ENCODE measurements around the gene CTTN. TPM values are rescaled to one million over a fixed set of nuclear protein-coding genes. Genes with fewer than 3 reads are reported as not detected.

Gene CTTN
- total and polyA plus RNA-seq, 2 of the 8 experiments (the other 6 are each of a cell fraction or from before 2014, with no cell fraction given), result 84.6 to 216 TPM

DNA sequence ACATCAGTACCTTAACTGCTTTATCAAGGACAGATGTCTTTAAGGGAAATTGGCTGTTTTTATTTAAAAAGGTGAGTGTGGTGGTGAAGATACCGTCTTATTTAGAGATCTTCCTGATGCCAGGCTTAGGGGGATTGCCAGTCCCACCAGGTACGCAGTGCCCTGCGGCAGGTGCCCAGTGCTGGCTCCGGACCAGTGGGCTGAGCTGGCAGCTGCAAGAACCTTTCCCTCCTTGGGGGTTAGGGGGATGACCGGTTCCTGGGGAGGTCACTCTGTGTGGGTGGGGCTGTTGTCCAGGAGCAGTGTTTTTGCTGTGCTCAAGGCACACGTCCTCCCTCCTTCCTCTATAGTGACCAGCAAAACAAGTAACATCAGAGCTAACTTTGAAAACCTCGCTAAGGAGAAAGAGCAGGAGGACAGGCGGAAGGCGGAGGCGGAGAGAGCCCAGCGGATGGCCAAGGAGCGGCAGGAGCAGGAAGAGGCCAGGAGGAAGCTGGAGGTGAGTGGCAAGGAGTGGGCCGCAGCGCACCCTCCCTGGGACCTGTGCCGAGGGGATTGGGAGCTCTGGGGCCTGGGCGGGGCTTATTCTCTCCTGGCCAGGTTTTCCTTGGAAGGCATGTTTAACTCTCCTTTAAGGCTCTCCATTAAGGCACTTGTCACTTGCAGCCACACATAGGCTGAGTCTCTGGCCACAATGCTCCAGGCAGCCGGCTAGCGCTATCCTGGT, 30.5 kb downstream of the CTTN start:
- ChIA-PET POLR2A (ENCODE audit: partially characterized antibody) (interaction anchor here (0.8 to 1.0 kb wide), 2 partner anchors 14 to 15 kb away, joined by 3 to 4 read pairs; no protein-coding TSS in a partner anchor), CTCF (ENCODE audit: partially characterized antibody) (interaction anchor here (0.5 to 1.3 kb wide), 3 partner anchors 21 to 49 kb away, joined by 3 read pairs; no protein-coding TSS in a partner anchor)
- Histone ChIP-seq H4K91ac (replicated peaks; ENCODE audit: insufficient read length, low read length) (no peak overlapping the region), H3K14ac (ENCODE audit: insufficient read length) (no peak overlapping the region), H3K4me2 (ENCODE audit: insufficient read depth in 1 of 2, low read depth in 2 of 2, low read length in 2 of 2) (no peak overlapping the region), H3K4me3 (ENCODE audit: extremely low read depth in 1 of 4, insufficient read depth in 2 of 4, low read depth in 3 of 4, low read length in 4 of 4) (no peak overlapping the region), H3K79me1 (ENCODE audit: low read depth, low read length) (no peaks in the 10 kb centered on the region; the same call in none of the 2 replicates), H3K9me3 (ENCODE audit: insufficient read depth in 2 of 2, low read depth in 1 of 2, low read length in 1 of 2) (no peaks in the 10 kb centered on the region), H2BK12ac (ENCODE audit: low read depth, low read length) (no peak overlapping the region), H2BK15ac (ENCODE audit: low read length) (no peak overlapping the region), H3K79me2 (ENCODE audit: control insufficient read depth in 1 of 2, insufficient read depth in 2 of 2, low read length in 2 of 2) (no peaks in the 10 kb centered on the region; a peak in 1 of 4 replicates), H3K23me2 (ENCODE audit: low read depth, low read length) (no peaks in the 10 kb centered on the region), H3K27me3 (replicated peaks in 1 of 4; ENCODE audit: control insufficient read depth in 3 of 4, extremely low read depth in 1 of 4, insufficient read depth in 3 of 4, low read length in 3 of 4) (no peaks in the 10 kb centered on the region), H3K18ac (ENCODE audit: extremely low read depth, low read length) (no peak overlapping the region; the same call in 1 of the 2 replicates), H3K23ac (ENCODE audit: insufficient read length) (no peak overlapping the region), H2AK5ac (ENCODE audit: low read depth, low read length) (no peak overlapping the region), H4K8ac (ENCODE audit: extremely low read depth, insufficient read depth, low read length) (no peak overlapping the region; the same call in 1 of the 2 replicates), H3K36me3 (ENCODE audit: control insufficient read depth in 2 of 4, insufficient read depth in 4 of 4, low read length in 3 of 4) (peaks cover 16 to 77% (median 69%) of the 10 kb centered on the region in 4 experiments), H3K27ac (ENCODE audit: low read depth, low read length) (no peak overlapping the region; the same call in 1 of the 2 replicates), H2AFZ (ENCODE audit: low read length) (no peak overlapping the region), H3K9ac (replicated peaks in 1 of 4; ENCODE audit: extremely low read depth in 1 of 4, low read depth in 3 of 4, low read length in 3 of 4) (no peak overlapping the region), H3K4ac (replicated peaks; ENCODE audit: insufficient read length, low read depth, low read length) (no peak overlapping the region), H4K20me1 (replicated peaks in 1 of 2; ENCODE audit: control insufficient read depth in 1 of 2, insufficient read depth in 2 of 2, low read length in 2 of 2) (peaks cover 15 to 38% of the 10 kb centered on the region in 2 experiments), H4K5ac (ENCODE audit: insufficient read length, low read depth, low read length) (no peak overlapping the region), H2BK20ac (ENCODE audit: low read length) (no peak overlapping the region), H2BK5ac (ENCODE audit: low read depth, low read length) (no peak overlapping the region; the same call in 1 of the 2 replicates), H2BK120ac (replicated peaks; ENCODE audit: low read depth, low read length) (no peak overlapping the region), H3K4me1 (replicated peaks in 1 of 4; ENCODE audit: control insufficient read depth in 3 of 4, insufficient read depth in 4 of 4, low read length in 3 of 4) (peaks cover 0 to 9% (median 3%) of the 10 kb centered on the region in 4 experiments; a peak in 3 of 7 replicates), H3K56ac (replicated peaks; ENCODE audit: insufficient read length, low read depth, low read length) (no peak overlapping the region)
- DNase-seq (ENCODE audit: low read depth in 1 of 2, low spot score in 2 of 2), result no peak
- TF ChIP-seq POLR2A (IDR thresholded peaks at IDR 0.05; ENCODE audit: control extremely low read depth in 1 of 2, low read depth in 2 of 2, low read length in 2 of 2) (no peak), MAFK (IDR thresholded peaks at IDR 0.05; ENCODE audit: low read depth, low read length) (no peak), EZH2 (IDR thresholded peaks at IDR 0.05; ENCODE audit: low read depth, low read length, severe bottlenecking) (no peak), POU5F1 (IDR thresholded peaks at IDR 0.05; ENCODE audit: low read depth, low read length) (no peak), BCL11A (IDR thresholded peaks at IDR 0.05; ENCODE audit: low read depth in 2 of 2, low read length in 2 of 2) (no peak), FOSL1 (IDR thresholded peaks at IDR 0.05; ENCODE audit: insufficient read depth, low read depth, low read length) (no peak), NANOG (IDR thresholded peaks at IDR 0.05; ENCODE audit: insufficient read depth, low read depth, low read length, poor library complexity, severe bottlenecking) (no peak), GABPA (IDR thresholded peaks at IDR 0.05; ENCODE audit: borderline replicate concordance, insufficient read depth, low read length) (no peak), SP1 (IDR thresholded peaks at IDR 0.05; ENCODE audit: low read depth, low read length) (no peak), TBP (IDR thresholded peaks at IDR 0.05; ENCODE audit: low read depth, low read length) (no peak), GTF2F1 (IDR thresholded peaks at IDR 0.05; ENCODE audit: borderline replicate concordance, low read depth, low read length) (no peak), SUZ12 (IDR thresholded peaks at IDR 0.05; ENCODE audit: low read length) (no peak), ASH2L (IDR thresholded peaks at IDR 0.05; ENCODE audit: low read length) (no peak)
- FAIRE-seq, result no peak
- 90% methylated on average over 17 of the region's 18 CpGs; no CpG with 5 or more reads in 1 of the 2 experiments for WGBS, 2 experiments (ENCODE audit: extremely low coverage in 1 of 2, insufficient coverage in 1 of 2, insufficient read length in 1 of 2, insufficient replicate concordance in 2 of 2, low coverage in 1 of 2, low lambda C conversion rate in 2 of 2, missing lambda C conversion rate in 1 of 2)

All from H1 (cell line).